GM12801 (cell line): ENCODE data around the gene PTGFRN.

Experiments used
- CTCF ChIP-seq: IDR thresholded peaks from one replicate; pipeline ENCODE4 v1.5.1; 2011; ENCODE audit warnings: control low read depth; ENCODE audit not compliant: insufficient read length; ENCODE audit errors: extremely low read depth

PTGFRN gene

GRCh38 chr1:117015724-117016123, 106.0 kb downstream of the PTGFRN start:
- no peak for TF ChIP-seq CTCF

- no peak for TF ChIP-seq CTCF
Observed at GRCh38 chr1:117017062-117017461, 107.3 kb downstream of the PTGFRN start.

GRCh38 chr1:117017648-117018047, 107.9 kb downstream of the PTGFRN start:
- TF ChIP-seq CTCF: no peak

- TF ChIP-seq CTCF: no peak
Observed at GRCh38 chr1:117020526-117021156, 110.9 kb downstream of the PTGFRN start.

GRCh38 chr1:117022114-117022513, 112.4 kb downstream of the PTGFRN start:
- TF ChIP-seq CTCF: no peak

- TF ChIP-seq CTCF: no peak
Observed at GRCh38 chr1:117025568-117025967, 115.9 kb downstream of the PTGFRN start.

- no peak for TF ChIP-seq CTCF
Observed at GRCh38 chr1:117026361-117026760, 116.6 kb downstream of the PTGFRN start.
